PC-3 (cell line): Measurements from ENCODE around the gene SLC7A6.

Experiments used
- CTCF ChIP-seq: fragments of 300-600 bp; sonication (generic); conservative IDR thresholded peaks from 2 replicates; pipeline ENCODE4 v1.5.1; 2017; ENCODE audit warnings: antibody characterized with exemption, low read depth, mild to moderate bottlenecking, low read length
- EZH2 ChIP-seq: fragments of 300-600 bp; sonication (generic); IDR thresholded peaks from one replicate; pipeline ENCODE4 v1.6.1; 2017; ENCODE audit warnings: antibody characterized with exemption, mild to moderate bottlenecking, low read length; ENCODE audit not compliant: unreplicated experiment
- EZH2phosphoT487 ChIP-seq: fragments of 300-600 bp; sonication (generic); IDR thresholded peaks from 2 replicates; pipeline ENCODE4 v1.6.1; 2018; ENCODE audit warnings: mild to moderate bottlenecking, antibody characterized with exemption, low read length, borderline replicate concordance

GRCh38 chr16:68332411-68333121 is 68.2 kb downstream of the SLC7A6 start:
- no peak for TF ChIP-seq CTCF
- TF ChIP-seq EZH2phosphoT487: no peak
- TF ChIP-seq EZH2: no peak
